ENCODE results near the gene EZR.
A peak's percentile ranks its signal among the peaks of the same experiment; 100 is the strongest.

Gene EZR

DNA sequence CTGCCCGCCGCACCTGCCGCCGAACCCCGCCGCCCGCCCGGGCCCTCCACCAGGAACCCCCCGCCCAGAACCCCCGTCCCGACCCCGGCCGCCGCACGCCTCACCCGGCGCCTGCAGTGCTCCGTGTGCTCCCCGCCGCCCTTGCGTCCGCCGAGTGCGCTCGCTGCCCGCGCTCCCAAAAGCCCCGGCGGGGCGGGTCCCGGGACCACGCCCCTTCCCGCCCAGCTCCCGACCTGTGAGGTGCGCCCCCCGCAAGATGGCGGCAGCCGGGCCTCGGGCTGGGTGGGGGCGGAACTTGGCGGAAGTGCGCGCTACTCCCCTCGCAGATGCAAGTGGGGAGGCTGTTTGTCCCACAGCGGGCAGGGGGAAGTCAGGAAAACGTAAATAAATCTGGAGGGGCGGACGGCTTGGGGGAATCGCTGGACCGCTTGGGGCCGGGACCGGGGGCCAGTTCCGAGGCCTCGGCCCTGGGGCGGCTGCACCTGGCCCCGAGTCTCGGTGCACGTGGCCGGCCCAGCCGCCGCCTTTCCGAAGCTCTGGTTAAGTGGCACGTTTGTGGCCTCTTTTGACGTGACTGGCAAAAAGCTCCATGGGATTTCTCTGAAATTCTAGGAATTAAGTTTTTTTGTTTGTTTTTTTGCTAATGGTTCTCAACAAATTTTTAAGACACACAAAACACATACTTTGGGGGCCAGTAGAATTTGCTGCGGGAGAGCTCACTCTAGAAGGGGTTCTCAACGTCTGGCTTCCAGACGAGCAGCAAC lies at the start of gene EZR:
Gene EZR (minus strand): TSS at position 156 of the 764 bp plus-strand sequence. CDS start 1,275 bp downstream, outside the sequence.
- peak; percentile 69 for DNase-seq

DNA sequence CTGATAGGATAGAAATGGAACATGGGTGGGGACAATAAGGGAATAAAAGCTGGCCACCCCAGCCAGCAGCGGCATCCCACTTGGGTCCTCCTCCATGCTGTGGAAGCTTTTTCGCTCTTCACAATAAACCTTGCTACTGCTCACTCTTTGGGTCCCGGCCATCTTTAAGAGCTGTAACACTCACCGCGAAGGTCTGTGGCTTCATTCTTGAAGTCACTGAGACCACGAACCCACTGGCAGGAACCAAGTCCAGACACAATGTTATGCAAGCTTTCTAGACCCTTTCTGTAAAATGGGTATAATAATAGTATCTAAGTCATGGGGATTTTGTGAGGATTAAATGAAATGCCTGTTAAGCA lies 48.9 kb upstream of the EZR start:
- DNase-seq = no peak

DNA sequence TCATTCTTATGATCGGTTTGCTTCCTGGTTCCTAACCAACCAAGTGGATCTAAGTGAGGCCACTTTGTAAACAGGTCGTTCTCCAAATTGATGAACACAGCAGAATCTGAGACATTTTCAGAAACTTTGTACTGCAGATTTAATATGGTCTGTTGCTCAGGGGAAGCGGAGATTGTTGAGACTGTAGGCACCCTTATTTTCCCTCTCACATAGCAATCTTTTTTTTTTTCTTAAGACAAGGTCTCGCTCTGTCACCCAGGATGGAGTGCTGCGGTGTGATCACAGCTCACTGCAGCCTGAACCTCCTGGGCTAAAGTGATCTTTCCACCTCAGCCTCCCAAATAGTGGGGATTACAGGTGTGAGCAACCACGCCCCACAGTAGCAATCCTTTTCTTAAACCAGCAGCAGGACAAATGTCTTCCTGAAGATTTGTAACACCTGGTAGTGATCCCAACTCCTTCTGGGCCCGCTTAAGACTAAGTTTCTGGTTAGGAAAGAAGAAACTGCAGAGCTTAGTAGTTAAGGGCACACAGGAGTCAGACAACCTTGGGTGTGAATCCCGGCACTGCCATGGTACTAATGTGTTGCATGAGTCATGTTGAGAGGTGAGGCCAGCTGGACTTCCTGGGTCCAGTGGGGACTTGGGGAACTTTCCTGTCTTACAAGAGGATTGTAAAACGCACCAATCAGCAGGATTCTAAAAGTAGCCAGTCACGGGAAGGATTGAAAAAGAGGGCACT lies 48.4 kb upstream of the EZR start:
- DNase-seq = no peak

DNA sequence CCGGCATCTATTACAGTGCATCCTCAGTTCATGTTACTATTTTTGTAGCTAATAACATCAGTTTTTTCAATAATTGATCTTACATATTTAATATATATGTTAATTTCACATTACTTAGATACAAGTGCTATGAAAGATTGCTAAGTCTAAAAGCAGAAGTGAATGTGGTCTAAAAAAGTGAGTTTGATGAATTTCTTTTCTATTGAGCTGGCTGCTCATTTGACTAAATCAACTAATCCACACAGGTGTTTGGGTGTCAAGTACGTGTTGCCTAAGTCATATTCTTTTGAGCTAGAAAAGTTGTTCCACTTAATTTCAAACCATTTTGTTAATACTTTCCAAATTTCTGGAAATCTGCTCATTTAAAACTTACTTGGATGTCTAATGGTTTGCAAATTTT lies 46.6 kb upstream of the EZR start:
- DNase-seq = no peak

DNA sequence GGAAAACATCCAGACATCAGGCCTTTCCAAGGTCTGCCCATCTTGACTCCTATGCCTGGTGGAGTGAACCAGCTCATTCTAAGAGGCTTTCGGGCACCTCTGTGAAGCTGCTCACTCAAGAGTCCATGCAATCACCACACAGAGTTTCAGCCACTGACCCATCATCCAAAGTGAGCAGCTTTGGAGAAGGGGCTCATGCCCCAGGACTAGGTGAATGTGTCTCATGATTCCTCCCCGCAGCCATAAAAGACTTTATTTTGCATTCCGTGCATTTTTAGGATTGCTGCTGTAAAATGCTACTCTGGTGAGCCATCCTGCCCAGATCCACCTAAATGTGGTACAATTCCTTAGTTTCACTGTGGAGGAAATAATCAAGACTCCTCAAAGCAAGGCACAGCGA lies 44.5 kb upstream of the EZR start:
- DNase-seq = no peak

DNA sequence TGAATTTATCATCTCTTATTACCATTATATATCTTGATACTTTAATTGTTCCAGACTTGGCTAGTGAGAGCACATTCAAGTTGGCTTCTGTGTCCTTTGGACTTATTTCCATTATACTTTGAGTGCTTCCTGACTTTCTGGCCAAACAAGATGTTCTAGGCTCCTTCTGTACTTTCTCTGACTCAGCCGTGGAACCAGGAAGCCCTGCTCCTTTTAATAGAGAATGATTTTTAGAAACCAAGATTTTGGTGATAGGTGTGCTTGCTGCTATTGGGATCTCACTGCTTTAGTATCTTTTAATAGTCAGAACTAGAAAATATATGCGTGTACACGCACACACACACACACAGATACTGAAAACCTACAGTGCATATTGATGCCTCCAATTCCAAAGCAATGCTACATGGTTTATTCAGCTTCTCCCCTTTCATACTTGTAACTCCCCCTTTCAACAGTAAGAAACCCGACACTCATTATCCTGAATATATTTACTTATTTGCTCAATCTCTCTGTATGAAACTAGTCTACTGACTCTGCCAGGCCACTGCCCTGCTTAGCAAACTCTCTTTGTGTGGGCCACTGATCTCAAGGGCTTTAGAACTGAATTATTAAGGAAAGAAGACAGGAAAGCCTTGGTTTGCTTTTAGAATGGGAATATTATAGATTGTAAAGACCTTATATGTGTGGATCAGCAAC lies 42.7 kb upstream of the EZR start:
- DNase-seq = peak; percentile 64

DNA sequence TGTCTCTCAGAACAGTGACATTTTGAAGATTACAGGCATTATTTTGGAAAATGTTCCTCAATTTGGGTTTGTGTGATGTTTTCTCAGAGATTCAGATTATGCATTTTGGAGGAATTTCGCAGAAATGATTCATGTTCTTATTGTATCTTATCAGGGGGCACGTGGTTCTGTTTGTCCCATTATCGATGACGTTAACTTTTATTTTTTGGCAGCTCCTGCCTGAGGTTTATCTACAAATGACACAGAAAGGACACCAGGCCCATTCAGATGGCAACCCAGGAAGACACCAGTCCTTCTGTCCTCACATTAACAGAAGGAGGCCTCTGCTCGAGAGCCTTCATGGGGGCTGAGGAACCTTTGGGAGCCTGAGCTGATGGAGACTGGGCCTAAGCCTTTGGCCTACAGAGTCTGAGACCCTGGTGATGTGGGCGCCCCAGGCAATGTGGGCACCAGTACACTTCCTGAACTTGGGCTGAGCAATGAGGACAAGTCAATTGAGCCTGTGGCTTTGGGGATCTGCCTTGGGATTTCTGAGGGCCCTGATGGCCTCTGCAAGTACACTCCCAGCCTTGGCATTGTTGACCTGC lies 41.2 kb upstream of the EZR start:
- DNase-seq = no peak

DNA sequence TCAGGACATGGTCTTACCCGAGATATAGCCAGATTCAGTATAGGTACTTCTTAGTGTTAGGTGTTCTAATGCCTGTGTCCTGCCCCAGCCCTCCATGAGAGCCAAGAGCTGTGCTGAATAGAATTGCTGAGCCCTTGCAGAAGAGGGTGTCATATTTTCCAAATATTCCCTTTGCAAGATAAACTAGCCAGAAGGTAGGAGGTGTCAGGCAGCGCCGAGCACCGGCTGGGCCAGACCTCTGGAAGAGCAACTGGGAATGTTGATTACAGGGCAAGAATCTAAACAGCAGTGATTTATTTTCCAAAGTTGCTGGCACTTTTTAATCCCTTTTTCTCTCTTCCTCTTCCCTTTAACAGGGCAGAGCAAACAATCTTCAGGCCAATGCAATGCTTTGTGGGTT lies 37.1 kb upstream of the EZR start:
- no peak for DNase-seq

DNA sequence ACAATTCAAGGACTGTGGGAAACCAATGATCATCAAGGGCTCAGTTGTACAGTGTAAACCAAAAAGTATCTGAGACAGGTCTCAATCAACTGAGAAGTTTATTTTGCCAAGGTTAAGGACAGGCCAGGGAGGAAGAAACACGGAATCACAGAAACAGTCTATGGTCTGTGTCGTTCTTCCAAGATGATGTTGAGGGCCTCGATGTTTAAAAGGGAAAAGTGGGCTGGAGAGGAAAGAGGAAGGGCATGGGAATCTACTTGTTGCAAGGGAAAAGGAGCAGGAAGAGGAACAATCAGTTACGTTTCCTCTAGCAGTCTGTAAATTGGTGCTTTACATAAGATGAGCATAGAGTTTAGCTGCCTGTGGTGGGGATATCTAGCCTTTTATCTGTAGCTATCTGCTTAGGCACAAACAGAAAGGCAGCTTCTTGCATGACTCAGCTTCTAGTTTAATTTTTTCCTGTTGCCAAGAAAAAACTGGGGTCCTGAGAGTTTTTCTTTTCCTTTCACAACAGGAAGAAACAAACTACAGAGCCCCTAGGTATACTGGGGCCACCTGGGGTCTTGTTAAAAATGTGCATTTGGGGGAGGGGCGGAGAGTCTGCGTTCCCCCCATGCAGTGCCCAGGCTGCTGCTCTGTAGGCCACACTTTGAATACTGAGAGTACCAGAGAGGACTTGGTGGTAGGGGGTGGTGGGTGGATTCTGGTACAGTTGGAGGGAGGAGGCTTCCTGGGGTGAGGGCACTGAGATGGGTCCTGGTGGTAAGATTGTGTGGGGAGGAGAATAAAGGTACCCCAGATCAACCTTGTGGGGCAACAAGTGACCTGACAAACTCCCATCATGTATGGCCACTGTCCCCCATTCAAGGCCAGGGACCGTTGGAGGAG lies 35.3 kb upstream of the EZR start:
- DNase-seq = no peak

DNA sequence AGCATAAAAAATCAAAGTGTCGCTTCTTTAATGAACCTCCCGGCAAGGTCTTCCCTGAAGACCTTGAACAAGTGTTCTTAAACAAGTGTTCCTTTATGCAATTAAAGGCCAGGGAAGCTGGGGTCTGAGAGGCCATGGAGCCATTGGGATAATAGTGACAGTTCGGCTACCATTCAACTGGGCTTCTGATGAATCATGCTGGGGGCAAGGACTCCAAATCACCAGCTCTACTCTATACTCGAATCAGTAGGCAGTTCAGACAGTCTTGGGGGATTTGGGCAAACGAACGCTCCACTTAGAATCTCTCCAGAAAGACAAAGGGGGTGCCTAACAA lies 34.7 kb upstream of the EZR start:
- no peak for DNase-seq

DNA sequence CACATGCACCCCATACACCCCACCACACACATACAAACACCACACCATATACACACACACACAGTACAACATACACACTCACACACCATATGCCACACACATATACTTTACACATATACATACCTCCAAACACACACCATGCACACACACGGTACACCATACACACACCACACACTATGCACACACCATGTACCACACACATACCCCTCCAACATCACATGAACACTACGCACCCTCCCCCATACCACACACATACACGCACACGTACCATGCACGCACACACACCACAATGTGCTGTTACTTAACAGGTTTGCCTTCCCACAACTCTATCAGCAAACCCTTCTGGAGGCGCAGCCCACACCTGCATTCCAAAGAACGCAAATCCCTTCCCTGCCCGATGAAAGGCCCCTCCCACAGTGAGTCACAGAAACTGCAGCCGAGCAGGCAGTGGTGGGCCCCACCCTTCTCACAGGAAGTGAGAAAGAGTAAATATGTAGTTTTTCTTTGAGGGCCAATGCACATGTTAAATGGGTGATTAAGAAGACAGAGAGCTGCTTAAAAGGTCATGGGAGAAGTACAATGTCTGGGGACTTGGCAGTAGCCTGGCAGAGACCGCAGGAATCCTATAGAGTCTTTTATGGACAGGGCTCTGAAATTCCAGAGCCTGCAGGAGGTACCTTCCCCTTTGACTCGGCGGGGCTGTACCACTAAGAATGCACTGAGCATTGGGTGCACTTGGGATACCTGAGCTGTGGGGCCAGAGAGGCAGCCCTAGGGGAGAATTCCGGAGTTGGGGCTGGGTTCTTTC lies 34.1 kb upstream of the EZR start:
- DNase-seq = peak; percentile 65

DNA sequence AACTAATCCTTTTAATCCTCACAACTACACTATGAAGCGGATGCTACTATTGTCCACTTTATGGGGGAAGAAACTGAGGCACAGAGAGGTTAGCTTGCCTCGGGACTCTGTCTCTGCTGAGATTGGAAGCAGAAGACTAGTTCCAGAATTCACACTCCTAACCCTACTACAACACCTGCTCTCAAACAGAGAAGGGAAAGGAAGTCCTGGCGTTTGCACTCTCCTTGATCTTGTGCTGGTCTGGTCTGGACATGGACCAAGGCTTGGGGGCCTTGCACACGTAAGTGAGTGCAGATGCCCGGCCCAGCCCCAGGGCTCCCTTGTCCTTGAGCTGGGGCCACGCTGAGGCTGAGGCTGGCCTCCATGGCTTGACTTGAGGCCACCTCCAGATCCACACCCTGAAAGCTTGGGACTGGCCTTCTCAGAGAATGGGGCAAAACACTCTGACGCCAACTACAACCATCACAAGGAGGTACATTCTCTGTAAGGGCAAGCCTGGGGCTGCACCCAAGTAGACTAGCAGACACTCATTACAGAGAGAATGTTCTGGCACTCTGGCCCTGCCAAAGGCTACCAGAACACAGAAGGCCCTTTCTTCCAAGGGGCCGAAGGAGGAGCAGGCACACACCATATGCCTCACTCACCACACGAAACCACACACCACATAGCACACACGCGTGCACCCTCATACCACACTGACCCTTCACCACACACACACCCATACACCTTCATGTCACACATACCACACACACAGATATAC lies 33.3 kb upstream of the EZR start:
- no peak for DNase-seq

DNA sequence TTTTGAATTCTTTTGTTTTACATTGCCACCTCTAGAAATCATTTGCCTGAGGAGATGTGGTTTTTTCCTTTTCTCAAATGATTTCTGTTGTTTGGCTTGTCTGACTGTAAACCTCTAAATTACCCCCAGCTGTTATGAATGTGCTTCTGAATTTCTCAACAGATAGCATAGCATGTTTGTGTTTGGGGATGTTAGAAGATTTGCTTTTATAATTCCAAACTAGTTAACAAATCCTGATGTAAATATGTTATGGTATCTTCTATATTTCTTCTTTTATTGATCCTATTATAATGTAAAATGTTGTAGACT lies 31.6 kb upstream of the EZR start:
- no peak for DNase-seq

DNA sequence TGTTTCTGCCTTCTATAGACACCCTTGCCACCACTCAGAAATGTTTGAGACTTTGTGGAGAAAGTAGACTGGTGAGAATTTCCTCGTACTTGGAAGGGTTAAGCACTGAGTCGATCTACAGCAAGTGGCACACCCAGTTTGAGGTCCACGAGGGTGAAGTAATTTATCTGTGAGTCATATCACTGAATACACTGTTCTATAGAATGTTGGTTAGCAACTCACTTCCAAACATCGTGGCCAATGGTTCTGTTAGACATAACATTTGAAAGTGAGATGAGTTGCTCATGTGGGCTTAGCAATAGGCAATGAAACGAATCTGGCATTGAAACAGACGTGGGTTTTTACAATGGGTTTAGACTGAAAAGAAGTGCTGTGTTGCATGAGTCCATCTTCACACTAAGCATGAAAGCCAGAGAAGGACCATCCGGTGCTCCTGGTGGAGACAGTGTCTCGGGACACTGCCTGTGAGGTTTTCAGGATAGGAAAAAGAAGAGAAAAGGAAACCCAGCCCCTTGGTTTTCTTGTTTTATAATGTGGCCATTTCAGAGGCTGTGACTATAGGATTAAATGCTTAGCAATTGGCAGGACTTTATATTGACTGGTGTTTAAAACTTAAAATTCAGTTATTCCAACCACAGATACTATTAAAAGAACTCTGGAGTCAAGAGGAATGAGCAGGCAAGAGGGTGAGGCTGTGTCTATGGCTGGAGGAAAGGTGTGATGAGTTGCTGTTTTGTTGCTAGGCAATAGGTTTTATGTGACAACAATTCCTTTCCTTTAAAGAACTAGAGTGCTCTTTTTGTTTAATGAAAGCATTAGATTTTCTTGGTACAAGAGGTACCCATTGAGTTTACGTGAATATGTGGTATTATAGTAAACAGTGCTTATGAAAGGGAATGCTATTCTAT lies 31.0 kb upstream of the EZR start:
- peak; percentile 82 for DNase-seq

DNA sequence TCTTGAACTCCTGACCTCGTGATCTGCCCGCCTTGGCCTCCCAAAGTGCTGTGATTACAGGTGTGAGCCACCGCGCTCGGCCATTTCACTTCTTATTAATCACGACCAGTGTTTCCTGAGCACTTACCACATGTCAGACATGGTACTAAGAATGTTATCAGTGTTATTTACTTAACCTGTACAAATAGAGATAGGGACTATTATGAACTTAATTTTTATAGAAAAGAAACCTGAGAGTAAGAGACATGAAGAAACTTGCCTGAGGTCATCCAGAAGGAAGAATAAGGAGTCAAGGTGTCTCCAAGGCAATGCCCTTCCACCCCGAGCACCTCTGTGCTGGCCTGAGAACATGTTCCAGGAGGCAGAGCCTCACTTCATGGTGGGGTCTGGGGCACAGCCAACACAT lies 29.3 kb upstream of the EZR start:
- DNase-seq = no peak

DNA sequence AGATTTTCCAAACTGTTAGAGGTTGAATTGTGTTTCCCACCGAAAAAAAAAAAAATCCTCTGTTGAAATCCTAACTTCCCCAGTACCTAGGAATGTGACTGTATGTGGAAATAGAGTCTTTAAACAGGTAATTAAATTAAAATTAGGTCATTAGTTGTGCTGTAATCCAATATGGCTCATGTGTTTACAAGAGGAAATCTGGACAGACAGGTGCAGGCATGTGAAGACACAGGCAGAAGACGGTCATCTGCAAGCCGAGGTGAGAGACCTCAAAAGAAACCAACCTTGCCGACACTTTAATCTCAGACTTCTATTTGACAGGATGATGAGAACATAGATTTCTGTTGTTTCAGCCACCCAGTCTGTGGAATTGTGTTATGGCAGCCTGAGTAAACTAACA lies 28.6 kb upstream of the EZR start:
- no peak for DNase-seq

DNA sequence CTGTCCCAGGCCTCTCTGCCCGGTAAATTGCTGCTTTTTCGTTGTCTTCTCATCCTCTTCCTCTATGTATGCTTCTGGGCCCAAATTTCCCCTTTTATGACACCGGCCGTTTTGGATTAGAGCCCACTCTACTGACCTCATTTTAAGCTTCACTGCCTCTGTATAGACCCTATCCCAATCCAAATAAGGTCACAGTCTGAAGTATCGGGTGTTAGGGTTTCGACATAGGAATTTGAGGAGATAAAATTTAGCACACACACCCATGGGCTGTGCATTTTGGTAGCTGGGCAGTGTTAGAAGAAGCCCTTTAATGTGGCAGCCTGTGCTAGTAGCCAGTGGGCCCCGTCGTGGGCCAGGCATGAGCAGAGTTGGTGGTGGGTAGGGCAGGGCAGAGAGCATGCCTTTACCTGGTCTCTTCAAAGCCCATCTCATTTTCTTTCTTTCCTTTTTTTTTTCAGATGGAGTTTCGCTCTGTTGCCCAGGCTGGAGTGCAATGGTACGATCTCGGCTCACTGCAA lies 27.9 kb upstream of the EZR start:
- no peak for DNase-seq

DNA sequence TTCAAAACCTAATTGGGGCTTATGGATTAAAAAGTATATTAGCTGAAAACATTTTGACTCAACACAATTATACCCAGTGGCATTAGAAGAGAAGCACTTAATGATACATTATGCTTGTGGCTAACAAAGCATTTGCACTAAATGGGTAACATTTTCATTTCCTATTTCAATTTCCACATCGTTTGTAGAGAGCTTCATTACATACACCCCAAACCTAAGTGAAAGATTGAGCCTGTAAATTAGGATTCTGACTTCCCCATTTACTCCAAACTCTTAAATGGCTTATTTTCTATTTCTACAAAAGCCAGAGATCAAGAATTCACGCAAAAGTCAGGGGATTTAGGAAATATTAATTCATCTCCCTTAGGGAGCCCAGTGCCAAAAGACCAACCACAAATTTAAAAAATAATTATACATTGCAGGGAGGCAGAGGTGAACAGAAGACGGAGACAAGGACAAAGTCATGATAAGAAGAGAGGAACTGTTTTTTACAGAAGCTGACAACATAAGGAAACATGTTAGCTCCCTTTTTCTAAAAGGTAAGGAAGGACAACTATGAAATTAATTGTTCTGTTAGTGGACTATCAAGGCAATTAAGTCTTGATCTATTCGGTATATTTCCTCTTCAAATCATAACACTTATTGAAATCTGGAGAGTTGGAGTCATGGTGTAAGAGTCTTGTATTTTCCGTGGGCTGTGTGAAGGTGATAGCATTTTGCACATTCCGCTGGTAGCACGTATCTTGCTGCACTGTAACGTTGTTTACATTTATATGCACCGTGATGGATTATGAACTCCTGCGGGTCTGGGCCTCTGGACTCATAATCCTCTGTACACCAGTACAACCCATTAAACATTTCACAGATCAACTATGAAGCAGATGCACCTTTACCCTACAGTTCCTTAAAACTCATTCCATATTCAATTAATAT lies 24.8 kb upstream of the EZR start:
- no peak for DNase-seq

DNA sequence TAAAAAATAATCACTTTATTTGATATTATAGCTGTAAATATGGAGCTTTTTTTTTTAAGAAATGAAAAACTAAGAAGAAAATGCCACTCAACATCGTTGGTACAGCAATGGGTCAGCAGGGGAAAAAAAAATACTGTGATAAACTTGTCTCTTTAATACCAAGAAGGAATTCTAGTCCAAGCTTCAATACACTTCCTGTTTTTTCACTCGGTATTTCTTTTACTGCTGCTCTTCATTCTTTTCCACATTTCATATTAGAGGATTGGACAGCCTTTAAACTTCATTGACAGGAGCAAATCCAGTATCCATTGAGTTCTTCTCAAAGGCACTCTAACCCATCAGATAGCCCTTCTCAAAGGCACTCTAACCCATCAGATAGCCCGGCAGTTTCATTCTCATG lies 22.2 kb upstream of the EZR start:
- no peak for DNase-seq
